ELF-1 (cell line): ENCODE data around the gene KMT5C.

ENCODE experiments used
- DNase-seq: peaks from one replicate; pipeline ENCODE4 v3.0.0-alpha.2; 2016; ENCODE audit warnings: low read depth, low spot score

The KMT5C gene

DNA sequence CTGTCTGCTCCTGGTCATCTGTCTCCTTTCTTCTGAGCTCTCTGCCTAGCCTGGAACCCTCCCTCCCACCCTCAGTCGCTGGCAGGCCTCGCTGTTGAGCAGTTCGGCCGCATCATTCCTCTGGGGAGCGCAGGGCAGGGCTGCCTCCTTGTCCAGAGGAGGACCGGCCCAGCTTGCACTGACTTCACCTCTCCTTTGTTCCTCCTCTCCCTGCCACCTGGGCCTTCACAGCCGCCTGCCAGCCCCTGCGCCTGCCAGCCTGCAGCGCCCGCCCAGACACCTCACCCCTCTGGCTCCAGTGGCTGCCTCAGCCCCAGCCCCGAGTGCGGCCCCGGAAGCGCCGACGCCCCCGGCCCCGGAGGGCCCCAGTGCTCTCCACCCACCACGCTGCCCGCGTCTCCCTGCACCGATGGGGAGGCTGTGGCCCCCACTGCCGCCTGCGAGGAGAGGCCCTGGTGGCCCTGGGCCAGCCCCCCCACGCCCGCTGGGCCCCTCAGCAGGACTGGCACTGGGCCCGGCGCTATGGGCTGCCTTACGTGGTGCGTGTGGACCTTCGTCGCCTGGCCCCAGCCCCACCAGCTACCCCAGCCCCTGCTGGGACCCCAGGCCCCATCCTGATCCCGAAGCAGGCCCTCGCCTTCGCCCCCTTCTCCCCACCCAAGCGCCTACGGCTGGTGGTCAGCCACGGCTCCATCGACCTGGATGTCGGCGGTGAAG, 7.2 kb downstream of the KMT5C start:
- no peak for DNase-seq

DNA sequence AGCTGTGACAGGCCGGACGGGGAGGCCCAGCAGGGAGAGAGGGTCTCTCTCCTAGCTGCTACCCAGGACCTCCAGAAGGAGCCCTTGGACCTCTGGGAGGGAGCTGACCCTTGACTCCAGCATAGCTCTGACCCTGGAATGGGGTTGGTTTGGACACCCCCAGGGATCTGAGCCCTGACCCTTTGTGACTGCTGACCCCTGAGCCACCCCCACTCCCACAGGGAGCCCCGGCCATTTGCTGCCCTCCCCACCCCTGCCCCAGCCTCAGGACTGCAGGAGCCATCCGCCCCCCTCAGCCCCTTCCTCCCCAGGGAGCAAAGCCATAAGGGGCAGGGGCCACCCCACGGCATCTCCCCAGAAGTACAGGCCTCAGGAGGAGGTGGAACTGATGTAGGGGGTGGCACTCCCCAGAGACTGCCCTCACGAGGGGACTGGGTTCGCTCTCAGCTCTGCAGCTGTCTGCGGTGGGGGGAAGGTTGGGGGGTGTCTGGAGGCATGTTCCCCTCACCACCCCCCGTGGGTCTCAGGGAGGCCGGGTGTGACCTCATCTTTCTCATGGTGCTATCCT, 7.8 kb downstream of the KMT5C start:
- no peak for DNase-seq

GRCh38 chr19:55348317-55349034, 8.8 kb downstream of the KMT5C start:
- DNase-seq: peak; percentile 69

DNA sequence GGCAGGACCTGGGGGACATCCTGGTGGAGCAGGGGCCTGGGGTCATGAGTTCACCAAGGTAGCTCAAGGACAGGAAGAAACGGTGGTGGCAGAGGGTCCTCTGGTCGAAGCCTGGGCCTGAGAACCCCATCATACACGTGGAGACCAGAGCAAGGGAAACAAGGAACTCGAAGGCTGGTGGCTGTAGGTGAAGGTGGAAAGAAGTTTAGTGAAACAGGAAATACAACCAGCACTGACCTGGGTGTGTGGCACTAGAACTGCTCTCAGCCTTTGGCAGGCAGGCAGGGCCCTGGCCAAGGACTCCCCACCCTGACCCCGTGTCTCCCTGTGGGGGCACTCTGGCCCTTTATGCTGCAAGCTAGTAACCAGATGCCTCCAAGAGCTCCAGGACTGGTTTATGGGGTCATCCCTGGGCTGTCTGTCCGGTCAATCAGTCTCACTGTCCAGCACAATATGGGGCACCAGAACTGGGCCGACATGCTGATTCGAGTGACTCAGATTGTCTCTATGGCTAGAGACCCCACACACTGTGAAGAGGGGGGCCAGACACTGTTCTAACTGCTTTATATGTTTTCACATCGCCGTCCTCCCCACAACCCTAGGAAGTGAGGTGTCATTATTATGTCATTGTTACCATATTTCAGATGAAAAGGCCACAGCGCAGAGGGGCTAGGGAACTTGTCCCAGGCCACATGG, 11.1 kb downstream of the KMT5C start:
- DNase-seq: no peak

DNA sequence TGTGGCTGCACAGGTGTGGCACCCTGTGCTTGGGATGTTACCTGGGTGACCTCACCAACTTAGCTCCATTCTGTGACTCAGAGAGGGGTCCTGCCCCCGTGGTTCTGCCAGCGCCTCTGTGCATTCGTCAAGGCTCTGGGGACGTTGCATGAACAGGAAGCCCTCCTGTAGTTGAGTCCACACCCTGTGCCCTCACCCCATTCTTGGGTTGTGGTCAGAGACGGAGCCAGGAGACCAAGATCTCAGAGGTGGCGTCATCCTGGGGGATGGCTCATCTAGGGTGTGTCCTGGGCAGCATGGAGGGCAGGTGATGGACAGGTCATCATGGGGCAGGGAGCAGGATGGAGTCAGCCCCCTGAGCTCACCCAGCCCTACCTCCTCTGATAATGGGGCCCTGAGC, 12.4 kb downstream of the KMT5C start:
- DNase-seq: no peak

DNA sequence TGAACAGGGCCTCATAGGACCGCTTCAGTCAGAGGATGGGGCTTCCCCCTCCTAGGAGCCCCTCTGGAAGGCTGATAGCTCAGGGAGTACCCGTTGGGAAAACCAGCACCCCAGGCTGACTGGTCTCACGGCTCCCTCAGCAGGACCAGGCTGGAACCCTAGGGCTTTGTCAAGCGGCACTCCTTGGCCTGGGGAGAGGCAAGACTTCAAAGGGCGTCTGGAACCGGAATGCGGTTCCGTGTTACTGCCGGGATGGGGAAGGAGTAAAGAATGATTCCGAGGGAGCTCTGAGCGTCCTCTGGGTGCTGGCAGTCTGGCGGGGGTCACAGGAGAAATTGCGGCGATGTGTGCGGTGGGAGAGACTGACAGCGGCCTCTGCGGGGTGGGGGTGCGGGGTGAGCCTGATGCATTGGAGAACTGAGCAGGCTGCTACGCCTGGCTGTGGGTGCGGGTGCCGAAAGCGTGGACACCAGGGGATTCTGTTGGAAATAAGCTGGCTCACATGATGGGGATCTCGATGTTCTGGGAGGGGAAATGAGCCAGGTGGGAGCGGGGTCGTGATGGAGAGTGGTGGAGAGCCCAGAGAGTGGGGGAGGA, 13.0 kb downstream of the KMT5C start:
- peak; percentile 30 for DNase-seq

DNA sequence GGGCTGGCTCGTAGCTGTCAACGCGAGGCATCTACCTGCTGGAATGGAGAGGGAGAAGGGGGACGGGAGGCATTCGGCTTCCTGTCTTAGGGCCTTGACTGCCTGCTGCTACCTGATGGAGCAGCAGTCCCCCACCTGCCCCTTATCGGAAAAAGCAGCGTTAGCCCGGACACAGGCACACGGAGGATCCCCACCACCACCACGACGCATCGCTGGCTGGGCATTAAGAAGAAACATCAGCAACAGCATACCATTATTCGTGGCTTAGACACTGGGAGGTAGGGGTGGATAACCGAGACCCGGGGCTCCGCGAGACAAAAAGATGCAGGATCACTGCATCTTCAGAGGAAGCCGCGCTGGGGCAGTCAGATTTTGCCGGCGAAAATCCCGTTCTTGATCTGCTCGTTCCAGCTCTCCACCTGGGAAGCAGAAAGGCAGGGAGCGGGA, 13.7 kb downstream of the KMT5C start:
- DNase-seq: no peak

DNA sequence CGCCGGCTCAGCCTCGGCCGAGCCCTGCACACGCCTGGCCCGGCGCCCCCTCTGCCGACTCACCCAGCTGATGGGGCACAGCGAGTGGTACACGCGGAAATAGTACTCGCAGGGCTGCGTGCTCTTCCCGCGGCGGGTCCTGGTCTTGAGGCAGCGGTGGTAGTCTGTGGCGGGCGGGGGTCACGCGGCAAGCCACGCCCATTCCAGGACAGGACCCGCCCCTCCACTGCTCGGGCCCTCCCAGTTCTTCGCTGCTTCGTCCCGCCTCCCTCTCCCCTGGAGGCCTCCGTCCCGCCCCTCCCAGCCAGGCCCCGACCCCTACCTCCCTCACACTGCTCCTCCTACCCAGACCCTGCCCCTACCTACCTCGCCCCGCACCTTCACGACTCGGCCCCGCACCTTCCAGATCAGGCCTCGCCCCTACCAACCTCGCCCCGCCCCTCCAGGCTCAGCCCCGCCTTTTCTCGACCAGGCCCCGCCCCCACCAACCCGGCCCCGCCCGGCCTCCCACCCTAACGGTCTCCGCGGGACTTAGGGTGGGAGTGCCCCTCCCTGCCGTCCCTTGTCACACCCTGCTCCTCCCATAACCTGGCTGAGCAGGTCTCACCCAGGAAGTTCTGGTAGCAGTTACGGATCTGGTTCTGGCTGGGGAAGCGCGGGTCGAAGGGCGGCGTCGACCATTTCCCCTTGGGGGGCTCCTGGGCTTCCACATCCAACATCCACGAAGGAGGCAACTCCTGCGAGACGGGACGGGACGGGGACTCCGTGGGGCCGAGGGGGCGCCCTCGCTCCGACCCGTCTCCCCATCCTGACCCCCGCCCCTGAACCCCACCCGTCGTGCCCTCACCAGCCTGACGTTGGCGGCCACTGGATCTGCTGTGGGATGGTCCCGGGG, 14.4 kb downstream of the KMT5C start:
- peak; percentile 89 for DNase-seq

GRCh38 chr19:55354698-55355212, 15.1 kb downstream of the KMT5C start, which contains the start of gene COX6B2:
Gene COX6B2, minus strand, starts transcription at chr19:55354719. Its CDS starts 198 bp downstream, at chr19:55354521.
- DNase-seq: no peak

- peak; percentile 73 for DNase-seq
Observed at GRCh38 chr19:55355213-55355821, 15.6 kb downstream of the KMT5C start.

DNA sequence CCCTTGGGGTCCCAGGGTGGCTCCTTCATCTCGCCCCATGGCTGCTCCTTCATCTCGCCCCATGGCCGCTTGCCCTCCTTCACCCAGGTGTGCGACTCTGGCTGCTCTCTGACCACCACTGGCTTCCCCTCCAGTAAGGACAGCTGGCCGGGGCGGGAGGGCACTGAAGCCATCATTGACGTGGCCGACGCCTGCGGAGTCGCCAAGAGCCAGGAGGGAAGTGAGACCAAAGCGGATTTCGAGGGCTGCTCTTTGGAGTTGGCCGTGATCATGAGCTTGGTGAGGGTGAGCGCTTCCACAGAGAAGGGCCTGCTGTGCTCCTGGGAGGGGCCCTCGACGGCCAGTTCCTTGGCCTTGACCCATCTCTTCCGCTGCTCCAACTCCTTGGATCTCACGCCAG, 18.8 kb downstream of the KMT5C start:
- DNase-seq: no peak

GRCh38 chr19:55358943-55359908, 19.6 kb downstream of the KMT5C start:
- DNase-seq: no peak

GRCh38 chr19:55360902-55361301, 21.2 kb downstream of the KMT5C start:
- no peak for DNase-seq

GRCh38 chr19:55362174-55362989, 22.7 kb downstream of the KMT5C start:
- DNase-seq: no peak

GRCh38 chr19:55362990-55363716, 23.5 kb downstream of the KMT5C start, which contains the start of gene GARIN5B:
Gene GARIN5B, minus strand, starts transcription at chr19:55363260. Its CDS starts 194 bp downstream, at chr19:55363066.
- DNase-seq: peak; percentile 50

DNA sequence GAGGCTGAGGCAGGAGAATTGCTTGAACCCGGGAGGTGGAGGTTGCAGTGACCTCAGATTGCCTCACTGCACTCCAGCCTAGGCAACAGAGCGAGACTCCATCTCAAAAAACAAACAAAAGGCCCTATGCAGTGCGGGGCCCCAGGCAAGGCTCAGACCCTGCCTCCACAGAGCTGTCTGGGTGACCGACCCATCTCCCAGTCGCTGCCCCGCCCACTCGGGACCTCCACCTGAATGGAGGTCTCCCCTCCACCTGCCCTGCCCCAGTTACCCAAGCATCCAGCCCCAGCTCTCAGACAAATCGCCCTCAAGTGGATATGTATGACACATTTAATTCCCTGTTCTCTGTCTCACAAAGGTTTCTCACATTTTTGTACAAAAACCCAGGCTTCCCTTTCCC, 25.6 kb downstream of the KMT5C start:
- no peak for DNase-seq

DNA sequence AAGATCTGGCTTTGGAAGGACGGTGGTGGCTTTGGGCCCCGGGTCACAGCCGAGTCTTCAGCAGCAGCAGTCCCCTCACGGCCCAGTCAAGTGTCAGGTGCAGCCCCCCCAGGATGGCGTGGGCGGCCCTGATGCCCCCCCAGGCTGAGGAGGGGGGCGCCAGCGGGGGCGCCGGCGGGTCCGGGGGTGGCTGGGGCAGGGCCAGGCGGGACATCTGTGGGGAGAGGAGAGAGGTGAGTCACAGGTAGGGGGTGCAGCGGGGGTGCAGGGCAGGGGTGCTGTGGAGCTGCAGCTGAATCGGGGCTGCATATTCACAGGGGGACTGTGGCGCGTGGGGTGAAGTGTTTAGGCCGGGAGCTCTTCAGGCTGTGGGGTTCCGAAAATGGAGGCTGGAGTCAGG, 26.3 kb downstream of the KMT5C start:
- DNase-seq: no peak
